GM18499 (cell line): ENCODE measurements around the gene AKAP5.

Experiments used
- ATAC-seq: cut with Tn5 transposase; IDR thresholded peaks from one replicate; pipeline ENCODE4 v1.9.1; 2021; ENCODE audit warnings: moderate number of reproducible peaks; ENCODE audit not compliant: insufficient read depth, unreplicated experiment

The AKAP5 gene

GRCh38 chr14:64459405-64460136, 5.7 kb upstream of the AKAP5 start:
- ATAC-seq: no peak

GRCh38 chr14:64461221-64461620, 4.1 kb upstream of the AKAP5 start:
- ATAC-seq: no peak

- no peak for ATAC-seq
Observed at GRCh38 chr14:64463195-64463594, 2.1 kb upstream of the AKAP5 start.

- no peak for ATAC-seq
Observed at GRCh38 chr14:64463873-64464272, 1.4 kb upstream of the AKAP5 start.

GRCh38 chr14:64464651-64465050, 648 bp upstream of the AKAP5 start:
- no peak for ATAC-seq

- no peak for ATAC-seq
Observed at GRCh38 chr14:64465831-64466554, 694 bp downstream of the AKAP5 start.

GRCh38 chr14:64467101-64467500, 1.8 kb downstream of the AKAP5 start:
- ATAC-seq: no peak

- no peak for ATAC-seq
Observed at GRCh38 chr14:64467566-64467965, 2.3 kb downstream of the AKAP5 start.

- no peak for ATAC-seq
Observed at GRCh38 chr14:64468451-64468850, 3.2 kb downstream of the AKAP5 start.

- ATAC-seq: no peak
Observed at GRCh38 chr14:64474041-64474440, 8.7 kb downstream of the AKAP5 start.

GRCh38 chr14:64474698-64475097, 9.4 kb downstream of the AKAP5 start:
- ATAC-seq: no peak

- no peak for ATAC-seq
Observed at GRCh38 chr14:64475585-64476273, 10.4 kb downstream of the AKAP5 start.

GRCh38 chr14:64476438-64476837, 11.1 kb downstream of the AKAP5 start:
- no peak for ATAC-seq

GRCh38 chr14:64478634-64479250, 13.4 kb downstream of the AKAP5 start:
- ATAC-seq: no peak

GRCh38 chr14:64488590-64489099, 23.3 kb downstream of the AKAP5 start:
- no peak for ATAC-seq

GRCh38 chr14:64491637-64492036, 26.3 kb downstream of the AKAP5 start:
- no peak for ATAC-seq

- no peak for ATAC-seq
Observed at GRCh38 chr14:64493455-64493854, 28.2 kb downstream of the AKAP5 start.

- no peak for ATAC-seq
Observed at GRCh38 chr14:64495252-64495651, 30.0 kb downstream of the AKAP5 start.

GRCh38 chr14:64496764-64497163, 31.5 kb downstream of the AKAP5 start:
- ATAC-seq: no peak

- ATAC-seq: no peak
Observed at GRCh38 chr14:64500088-64500487, 34.8 kb downstream of the AKAP5 start.
